Skeletal muscle satellite cell (primary cell): ENCODE measurements around the gene BCAS3.
A peak's percentile ranks its signal among the peaks of the same experiment; 100 is the strongest.
"Not testable (repeated sequence)": the region's sequence is repeated elsewhere in the genome, so short reads cannot be mapped to it uniquely, and the experiment has no call there.

Experiments
- H3K27me3 ChIP-seq: 2 replicates; pipeline ENCODE4 v1.7.0; 2013; ENCODE audit warnings: low read length; ENCODE audit not compliant: control insufficient read depth, insufficient read depth
- H3K36me3 ChIP-seq: 2 replicates; pipeline ENCODE4 v1.7.0; 2013; ENCODE audit warnings: mild to moderate bottlenecking, control low read depth, low read length; ENCODE audit not compliant: insufficient read depth
- H3K4me1 ChIP-seq: 2 replicates; pipeline ENCODE4 v1.7.0; 2013; ENCODE audit warnings: low read length; ENCODE audit not compliant: control insufficient read depth, insufficient read depth
- H3K4me2 ChIP-seq: 2 replicates; pipeline ENCODE4 v1.7.0; 2013; ENCODE audit warnings: mild to moderate bottlenecking, low read length
- H3K4me3 ChIP-seq: 2 replicates; pipeline ENCODE4 v1.7.0; 2013; ENCODE audit warnings: low read length
- H3K9ac ChIP-seq: 2 replicates; pipeline ENCODE4 v1.7.0; 2013; ENCODE audit warnings: mild to moderate bottlenecking, low read depth, low read length, moderate library complexity
- H3K9me3 ChIP-seq: replicated peaks from 2 replicates; pipeline ENCODE4 v1.7.0; 2013; ENCODE audit warnings: mild to moderate bottlenecking, control low read depth, low read length

Gene BCAS3

GRCh38 chr17:60910415-60910814 lies 232.8 kb downstream of the BCAS3 start:
- H3K4me1 ChIP-seq: peaks cover 10% of the 10 kb centered on the region
- no peaks in the 10 kb centered on the region for H3K27me3 ChIP-seq
- no peak overlapping the region for H3K9ac ChIP-seq
- H3K4me3 ChIP-seq: no peak overlapping the region
- H3K9me3 ChIP-seq: no peaks in the 10 kb centered on the region
- no peaks in the 10 kb centered on the region for H3K36me3 ChIP-seq
- H3K4me2 ChIP-seq: no peak overlapping the region

GRCh38 chr17:60914078-60914477 lies 236.4 kb downstream of the BCAS3 start:
- H3K4me2 ChIP-seq: no peak overlapping the region
- peaks cover 9% of the 10 kb centered on the region for H3K4me1 ChIP-seq
- H3K4me3 ChIP-seq: no peak overlapping the region
- H3K27me3 ChIP-seq: no peaks in the 10 kb centered on the region
- no peaks in the 10 kb centered on the region for H3K36me3 ChIP-seq
- H3K9me3 ChIP-seq: no peaks in the 10 kb centered on the region
- no peak overlapping the region for H3K9ac ChIP-seq

- H3K27me3 ChIP-seq: no peaks in the 10 kb centered on the region
- no peaks in the 10 kb centered on the region for H3K4me1 ChIP-seq
- no peaks in the 10 kb centered on the region for H3K9me3 ChIP-seq
- no peak overlapping the region for H3K4me3 ChIP-seq
- H3K36me3 ChIP-seq: no peaks in the 10 kb centered on the region
- no peak overlapping the region for H3K9ac ChIP-seq
- H3K4me2 ChIP-seq: no peak overlapping the region
These were observed 238.4 kb downstream of the BCAS3 start for GRCh38 chr17:60916043-60916442.

GRCh38 chr17:60920107-60920506 lies 242.5 kb downstream of the BCAS3 start:
- H3K9ac ChIP-seq: no peak overlapping the region
- no peaks in the 10 kb centered on the region for H3K9me3 ChIP-seq
- no peak overlapping the region for H3K4me3 ChIP-seq
- no peaks in the 10 kb centered on the region for H3K36me3 ChIP-seq
- no peak overlapping the region for H3K4me2 ChIP-seq
- H3K27me3 ChIP-seq: no peaks in the 10 kb centered on the region
- no peaks in the 10 kb centered on the region for H3K4me1 ChIP-seq

GRCh38 chr17:60923000-60923399 lies 245.3 kb downstream of the BCAS3 start:
- Histone ChIP-seq H3K4me1 (no peaks in the 10 kb centered on the region), H3K4me3 (no peak overlapping the region), H3K4me2 (no peak overlapping the region), H3K9ac (no peak overlapping the region), H3K36me3 (no peaks in the 10 kb centered on the region), H3K27me3 (no peaks in the 10 kb centered on the region), H3K9me3 (no peaks in the 10 kb centered on the region)

GRCh38 chr17:60926466-60927183 lies 249.0 kb downstream of the BCAS3 start:
- no peaks in the 10 kb centered on the region for H3K4me1 ChIP-seq
- H3K4me3 ChIP-seq: no peak overlapping the region
- H3K9ac ChIP-seq: no peak overlapping the region
- no peaks in the 10 kb centered on the region for H3K27me3 ChIP-seq
- no peaks in the 10 kb centered on the region for H3K36me3 ChIP-seq
- H3K4me2 ChIP-seq: no peak overlapping the region
- no peaks in the 10 kb centered on the region for H3K9me3 ChIP-seq

GRCh38 chr17:60933739-60934138 lies 256.1 kb downstream of the BCAS3 start:
- Histone ChIP-seq H3K4me2 (no peak overlapping the region), H3K4me3 (no peak overlapping the region), H3K27me3 (no peaks in the 10 kb centered on the region), H3K36me3 (no peaks in the 10 kb centered on the region), H3K9ac (no peak overlapping the region), H3K9me3 (no peaks in the 10 kb centered on the region), H3K4me1 (no peaks in the 10 kb centered on the region)

GRCh38 chr17:60934723-60935122 lies 257.1 kb downstream of the BCAS3 start:
- no peaks in the 10 kb centered on the region for H3K36me3 ChIP-seq
- no peak overlapping the region for H3K4me3 ChIP-seq
- H3K9me3 ChIP-seq: no peaks in the 10 kb centered on the region
- H3K4me1 ChIP-seq: no peaks in the 10 kb centered on the region
- H3K9ac ChIP-seq: no peak overlapping the region
- H3K4me2 ChIP-seq: no peak overlapping the region
- no peaks in the 10 kb centered on the region for H3K27me3 ChIP-seq

GRCh38 chr17:60935991-60936390 lies 258.3 kb downstream of the BCAS3 start:
- not testable (repeated sequence) for H3K9ac ChIP-seq, H3K36me3 ChIP-seq, H3K4me3 ChIP-seq, H3K9me3 ChIP-seq, H3K4me1 ChIP-seq, H3K27me3 ChIP-seq, H3K4me2 ChIP-seq

GRCh38 chr17:60939318-60939717 lies 261.7 kb downstream of the BCAS3 start:
- H3K9me3 ChIP-seq: no peaks in the 10 kb centered on the region
- no peak overlapping the region for H3K4me3 ChIP-seq
- no peaks in the 10 kb centered on the region for H3K36me3 ChIP-seq
- H3K9ac ChIP-seq: no peak overlapping the region
- H3K4me1 ChIP-seq: peaks cover 7% of the 10 kb centered on the region
- H3K4me2 ChIP-seq: no peak overlapping the region
- no peaks in the 10 kb centered on the region for H3K27me3 ChIP-seq

- Histone ChIP-seq H3K4me2 (peak overlapping the region; percentile 28), H3K27me3 (no peaks in the 10 kb centered on the region), H3K4me3 (no peak overlapping the region), H3K9ac (peak overlapping the region; percentile 22), H3K9me3 (no peaks in the 10 kb centered on the region), H3K4me1 (peaks cover 7% of the 10 kb centered on the region), H3K36me3 (no peaks in the 10 kb centered on the region)
These were observed 263.4 kb downstream of the BCAS3 start for GRCh38 chr17:60941028-60941427.

GRCh38 chr17:60941571-60941970 lies 263.9 kb downstream of the BCAS3 start:
- H3K4me2 ChIP-seq: no peak overlapping the region
- no peaks in the 10 kb centered on the region for H3K36me3 ChIP-seq
- H3K9ac ChIP-seq: no peak overlapping the region
- no peak overlapping the region for H3K4me3 ChIP-seq
- H3K4me1 ChIP-seq: peaks cover 7% of the 10 kb centered on the region
- H3K9me3 ChIP-seq: no peaks in the 10 kb centered on the region
- no peaks in the 10 kb centered on the region for H3K27me3 ChIP-seq
